Tibial nerve (tissue), 4 donors: Measurements from ENCODE around the gene ZNF254.

Experiments used
- CTCF ChIP-seq, 5 experiments: fragments of 200-600 bp in 3 of 5; fragments of 450-650 bp in 2 of 5; sonication (generic) in 3 of 5; IDR thresholded peaks; one replicate each; pipeline ENCODE4 v1.5.1; 2016 to 2019; ENCODE audit warnings: antibody characterized with exemption in 5 of 5, mild to moderate bottlenecking in 3 of 5, moderate library complexity in 2 of 5
- EP300 ChIP-seq, 2 donors: sonication (generic); formaldehyde crosslinking; IDR thresholded peaks; one replicate each; pipeline ENCODE4 v1.6.1; 2017; ENCODE audit warnings: antibody characterized with exemption in 2 of 2, mild to moderate bottlenecking in 1 of 2
- POLR2A ChIP-seq, 2 donors: fragments of 450-650 bp; IDR thresholded peaks; one replicate each; pipeline ENCODE4 v1.6.1; 2017; ENCODE audit warnings: antibody characterized with exemption in 2 of 2, mild to moderate bottlenecking in 2 of 2, moderate library complexity in 2 of 2

- TF ChIP-seq CTCF (IDR thresholded peaks at IDR 0.05) (no peak), POLR2A (IDR thresholded peaks at IDR 0.05) (no peak), EP300 (IDR thresholded peaks at IDR 0.05) (no peak)
These were observed 23.7 kb upstream of the ZNF254 start for GRCh38 chr19:24063295-24063694.
